ENCODE results near the gene PCGF5.
A peak's percentile ranks its signal among the peaks of the same experiment; 100 is the strongest.
"Not testable (repeated sequence)": the region's sequence is repeated elsewhere in the genome, so short reads cannot be mapped to it uniquely, and the experiment has no call there.

PCGF5 gene

DNA sequence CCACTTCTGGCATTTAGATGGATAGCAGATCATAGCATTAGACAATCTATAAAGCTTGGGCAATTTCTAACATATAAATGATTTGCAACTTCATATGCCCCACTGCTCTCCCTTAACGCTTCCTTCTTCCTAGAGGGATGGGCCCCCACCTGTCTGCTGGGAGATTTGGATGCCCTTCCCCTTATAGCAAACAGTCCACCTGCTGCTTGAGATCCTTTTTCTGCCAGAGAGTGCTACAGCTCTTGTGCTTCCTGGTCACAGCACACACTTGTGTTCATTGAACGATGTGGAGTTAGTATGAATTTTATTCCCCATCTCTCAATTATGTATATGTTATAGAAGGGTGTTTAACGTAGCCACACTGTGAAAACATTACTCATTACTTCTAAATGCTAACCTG lies 10.4 kb upstream of the PCGF5 start:
- DNase-seq (ENCODE audit: low read depth in 4 of 4, low spot score in 1 of 4), result no peak

- no peak for DNase-seq (ENCODE audit: low read depth in 4 of 4, low spot score in 1 of 4)
Observed at GRCh38 chr10:91210435-91210834, 10.0 kb upstream of the PCGF5 start.

GRCh38 chr10:91211675-91212074 lies 8.8 kb upstream of the PCGF5 start:
- no peak for DNase-seq (ENCODE audit: low read depth in 4 of 4, low spot score in 1 of 4)

GRCh38 chr10:91214911-91215310 lies 5.6 kb upstream of the PCGF5 start:
- DNase-seq (ENCODE audit: low read depth in 4 of 4, low spot score in 1 of 4), result no peak

DNA sequence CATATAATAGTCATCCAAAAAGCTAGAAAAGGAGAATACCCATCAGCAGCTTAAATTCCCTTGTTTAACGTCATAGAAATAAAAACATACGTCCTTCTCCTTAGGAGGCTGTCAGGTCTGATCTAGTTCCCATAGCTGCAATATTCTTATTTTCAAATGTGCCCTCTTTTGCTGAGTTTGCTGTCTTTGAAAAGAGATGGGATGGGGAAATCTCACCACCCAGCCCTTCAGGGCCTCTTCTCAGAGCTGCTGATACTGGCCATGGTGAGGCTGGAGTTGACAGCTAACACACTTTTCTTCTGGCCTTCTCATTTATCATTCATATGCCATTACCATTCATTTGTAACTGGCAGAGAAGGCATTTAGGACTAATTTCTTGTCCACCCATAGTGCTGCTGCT lies 5.1 kb upstream of the PCGF5 start:
- DNase-seq (ENCODE audit: low read depth in 4 of 4, low spot score in 1 of 4), result no peak

DNA sequence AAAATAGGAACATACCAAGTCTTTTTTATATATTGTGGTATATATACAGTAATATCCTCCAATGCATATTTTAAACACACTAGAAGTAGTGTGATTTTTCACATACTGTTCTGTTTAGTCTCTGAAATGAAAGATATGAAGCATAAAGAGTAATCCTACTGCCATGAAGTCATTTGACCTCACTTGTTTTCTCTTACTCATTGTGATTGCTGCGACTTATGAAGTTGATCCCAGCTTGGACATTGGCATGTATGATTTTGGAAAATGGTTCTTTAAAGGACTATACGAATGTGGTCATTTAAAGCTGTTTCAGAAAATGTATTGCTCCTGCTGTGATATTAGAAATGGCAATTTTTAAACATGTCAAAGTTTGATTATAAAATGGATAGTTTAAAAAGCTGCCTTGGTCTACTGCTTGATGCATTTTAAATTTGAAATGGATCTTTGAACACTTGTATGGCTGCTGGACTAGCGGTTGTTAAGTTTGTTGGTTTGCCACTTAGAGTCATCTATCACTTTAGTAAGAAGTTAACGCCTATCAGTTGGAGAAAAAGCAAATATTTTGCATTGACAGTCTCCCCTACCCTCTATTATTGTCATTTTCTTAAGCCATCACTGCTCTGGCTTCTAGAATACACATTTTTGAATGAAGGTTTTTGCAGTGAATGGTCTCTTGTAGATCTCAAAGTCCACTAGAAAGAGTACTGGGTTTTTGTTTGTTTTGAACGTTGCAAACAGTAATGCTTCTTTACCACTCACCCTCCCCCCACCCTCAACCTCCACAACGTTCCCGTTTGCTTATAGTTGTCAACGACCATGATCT lies 881 bp upstream of the PCGF5 start:
- DNase-seq (ENCODE audit: low read depth in 4 of 4, low spot score in 1 of 4), result no peak

- DNase-seq (ENCODE audit: low read depth in 4 of 4, low spot score in 1 of 4), result no peak
Observed at GRCh38 chr10:91220954-91221675, 652 bp downstream of the PCGF5 start.

DNA sequence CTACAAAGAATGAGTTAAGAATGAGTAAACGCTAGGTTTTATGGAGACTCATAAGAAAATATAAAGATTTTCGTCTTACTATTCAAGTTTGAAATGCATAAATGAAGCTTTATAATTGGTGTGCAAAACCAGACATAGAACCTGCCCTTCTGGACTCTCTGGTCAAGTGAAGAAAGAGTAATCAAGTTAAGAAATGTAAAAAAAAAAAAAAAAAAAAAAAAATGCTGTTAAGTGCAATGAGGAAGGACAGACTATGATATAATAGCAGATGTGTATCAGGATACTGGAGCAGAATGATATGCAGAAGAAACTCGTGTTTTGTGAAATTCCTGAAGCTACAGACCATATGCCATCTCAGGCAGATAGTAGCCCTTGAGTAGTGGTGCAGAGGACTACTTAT lies 5.6 kb downstream of the PCGF5 start:
- DNase-seq (ENCODE audit: low read depth in 4 of 4, low spot score in 1 of 4), result no peak

DNA sequence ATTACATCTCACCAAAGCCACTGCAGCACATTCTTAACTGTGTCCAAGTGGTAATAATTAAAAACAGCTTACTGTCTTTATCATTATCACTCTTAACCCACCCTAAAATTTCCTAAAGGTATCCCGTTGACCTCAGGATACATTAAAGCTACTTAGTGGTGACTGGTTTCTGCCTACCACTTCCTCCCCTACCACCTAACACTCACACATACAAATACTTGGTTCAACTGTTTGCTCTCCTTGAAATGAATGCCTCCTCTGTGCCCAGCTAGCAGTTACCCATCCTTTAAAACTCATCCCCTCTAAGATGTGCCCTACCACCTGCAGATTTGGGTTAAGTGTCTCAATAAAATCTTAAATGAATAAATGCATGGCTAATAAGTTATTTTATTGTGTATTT lies 7.1 kb downstream of the PCGF5 start:
- DNase-seq (ENCODE audit: low read depth in 4 of 4, low spot score in 1 of 4), result no peak

GRCh38 chr10:91229683-91230082 lies 9.2 kb downstream of the PCGF5 start:
- no peak for DNase-seq (ENCODE audit: low read depth in 4 of 4, low spot score in 1 of 4)

- DNase-seq (ENCODE audit: low read depth in 4 of 4, low spot score in 1 of 4), result no peak
Observed at GRCh38 chr10:91238191-91238590, 17.7 kb downstream of the PCGF5 start.

GRCh38 chr10:91239789-91240188 lies 19.3 kb downstream of the PCGF5 start:
- DNase-seq (ENCODE audit: low read depth in 4 of 4, low spot score in 1 of 4), result no peak

- DNase-seq (ENCODE audit: low read depth in 4 of 4, low spot score in 1 of 4), result no peak
Observed at GRCh38 chr10:91242940-91243339, 22.5 kb downstream of the PCGF5 start.

GRCh38 chr10:91247360-91248111 lies 27.1 kb downstream of the PCGF5 start:
- DNase-seq (ENCODE audit: low read depth in 4 of 4, low spot score in 1 of 4), result no peak

DNA sequence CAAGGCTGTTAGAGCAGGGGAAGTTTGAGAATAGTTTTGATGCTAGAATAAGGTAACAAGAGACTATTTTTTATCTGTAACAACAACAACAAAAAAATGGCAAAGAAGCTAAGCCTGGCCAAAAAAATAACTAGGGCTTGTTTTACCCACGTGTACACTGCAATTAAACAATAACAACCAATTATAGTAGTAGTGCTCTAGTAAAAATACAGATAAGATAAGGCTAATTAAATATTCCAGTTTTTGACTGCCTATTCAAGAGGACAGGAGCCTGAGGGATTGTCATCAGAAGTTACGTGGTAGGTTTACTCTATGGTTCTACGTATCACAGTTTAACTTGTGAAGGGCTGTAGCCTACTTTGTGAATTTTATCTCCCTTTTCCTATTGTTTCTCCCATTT lies 29.2 kb downstream of the PCGF5 start:
- DNase-seq (ENCODE audit: low read depth in 4 of 4, low spot score in 1 of 4), result no peak

- no peak for DNase-seq (ENCODE audit: low read depth in 4 of 4, low spot score in 1 of 4)
Observed at GRCh38 chr10:91250341-91250740, 29.9 kb downstream of the PCGF5 start.

- peak in 2 of 4 experiments; percentile 14 for DNase-seq (ENCODE audit: low read depth in 4 of 4, low spot score in 1 of 4)
Observed at GRCh38 chr10:91251430-91252056, 31.1 kb downstream of the PCGF5 start.

DNA sequence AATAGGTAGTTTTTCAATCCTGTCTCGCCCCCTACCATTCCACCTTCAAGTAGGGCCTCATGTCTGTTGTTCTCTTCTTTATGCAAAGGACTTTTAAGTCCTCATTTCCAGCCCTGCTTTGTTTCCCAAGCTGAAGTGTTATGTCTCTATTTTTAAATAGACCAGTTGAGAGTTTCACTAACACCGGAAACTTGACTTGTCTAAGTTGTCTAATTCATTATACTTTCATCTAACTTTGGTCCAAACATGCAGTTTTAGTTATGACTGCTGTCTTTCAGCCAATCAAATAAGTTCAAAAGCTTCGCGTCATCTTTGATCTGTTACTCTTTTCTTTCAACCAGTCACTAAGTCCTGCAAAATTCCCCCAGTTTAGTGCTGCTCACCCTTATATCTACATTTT lies 32.8 kb downstream of the PCGF5 start:
- no peak for DNase-seq (ENCODE audit: low read depth in 4 of 4, low spot score in 1 of 4)

DNA sequence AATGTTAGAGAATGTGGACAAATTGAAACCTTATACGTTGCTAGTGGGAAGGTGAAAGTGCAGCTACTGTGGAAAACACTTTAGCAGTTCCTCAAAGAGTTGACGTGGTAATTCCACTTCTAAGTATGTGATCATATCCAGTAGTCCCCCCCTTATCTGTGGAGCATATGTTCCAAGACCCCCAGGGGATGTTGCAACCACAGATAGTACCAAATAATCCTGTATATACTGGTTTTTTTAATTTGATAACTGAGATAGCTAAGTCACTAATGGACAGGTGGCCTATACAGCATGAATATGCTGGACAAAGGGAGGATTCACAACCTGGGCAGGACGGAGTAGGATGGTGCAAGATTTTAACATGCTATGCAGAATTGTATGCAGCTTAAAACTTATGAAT lies 36.8 kb downstream of the PCGF5 start:
- no peak for DNase-seq (ENCODE audit: low read depth in 4 of 4, low spot score in 1 of 4)

- DNase-seq (ENCODE audit: low read depth in 4 of 4, low spot score in 1 of 4), result not testable (repeated sequence)
Observed at GRCh38 chr10:91260417-91260816, 40.0 kb downstream of the PCGF5 start.

GRCh38 chr10:91271886-91272285 lies 51.4 kb downstream of the PCGF5 start:
- DNase-seq (ENCODE audit: low read depth in 4 of 4, low spot score in 1 of 4), result no peak

Measured in stimulated activated CD4-positive, alpha-beta T cell treated with anti-CD3 and anti-CD28 coated beads, Interleukin-1b, Interleukin-23, amount 100 ng/mL, for 24 hours (primary cell).